Neural cell (in vitro differentiated cells): Measurements from ENCODE around the gene KLHL22.

ENCODE experiments used
- CTCF ChIP-seq: fragments of 450-650 bp; IDR thresholded peaks from 2 replicates; pipeline ENCODE4 v1.5.1; 2014; ENCODE audit warnings: antibody characterized with exemption, mild to moderate bottlenecking, moderate library complexity; ENCODE audit not compliant: poor library complexity, severe bottlenecking
- EP300 ChIP-seq: fragments of 450-650 bp; conservative IDR thresholded peaks from 2 replicates; pipeline ENCODE4 v1.6.1; 2014; ENCODE audit warnings: antibody characterized with exemption, mild to moderate bottlenecking, moderate library complexity; ENCODE audit not compliant: poor library complexity, severe bottlenecking
- EZH2 ChIP-seq: fragments of 200-600, 300-800 bp; shearing (Covaris generic), sonication (generic); IDR thresholded peaks from 2 replicates; pipeline ENCODE4 v1.6.1; 2014; ENCODE audit warnings: antibody characterized with exemption, low read length, borderline replicate concordance, mild to moderate bottlenecking; ENCODE audit not compliant: insufficient read depth, poor library complexity, severe bottlenecking
- MXI1 ChIP-seq: fragments of 450-650 bp; conservative IDR thresholded peaks from 2 replicates; pipeline ENCODE4 v1.6.1; 2014; ENCODE audit warnings: antibody characterized with exemption, mild to moderate bottlenecking; ENCODE audit not compliant: poor library complexity, severe bottlenecking
- POLR2AphosphoS5 ChIP-seq: IDR thresholded peaks from 2 replicates; pipeline ENCODE4 v1.6.1; 2012
- RAD21 ChIP-seq: fragments of 450-650 bp; conservative IDR thresholded peaks from 2 replicates; pipeline ENCODE4 v1.6.1; 2014; ENCODE audit warnings: antibody characterized with exemption, mild to moderate bottlenecking, moderate library complexity
- SMC3 ChIP-seq: fragments of 450-650 bp; conservative IDR thresholded peaks from 2 replicates; pipeline ENCODE4 v1.6.1; 2014; ENCODE audit warnings: antibody characterized with exemption, mild to moderate bottlenecking, moderate library complexity; ENCODE audit not compliant: poor library complexity
- TAF1 ChIP-seq: IDR thresholded peaks from 2 replicates; pipeline ENCODE4 v1.6.1; 2012; ENCODE audit warnings: low read depth
- TF ChIP-seq, protein P1 (sequence below): IDR thresholded peaks from 2 replicates; pipeline ENCODE4 v1.6.1; 2012; ENCODE audit warnings: borderline replicate concordance

DNA sequence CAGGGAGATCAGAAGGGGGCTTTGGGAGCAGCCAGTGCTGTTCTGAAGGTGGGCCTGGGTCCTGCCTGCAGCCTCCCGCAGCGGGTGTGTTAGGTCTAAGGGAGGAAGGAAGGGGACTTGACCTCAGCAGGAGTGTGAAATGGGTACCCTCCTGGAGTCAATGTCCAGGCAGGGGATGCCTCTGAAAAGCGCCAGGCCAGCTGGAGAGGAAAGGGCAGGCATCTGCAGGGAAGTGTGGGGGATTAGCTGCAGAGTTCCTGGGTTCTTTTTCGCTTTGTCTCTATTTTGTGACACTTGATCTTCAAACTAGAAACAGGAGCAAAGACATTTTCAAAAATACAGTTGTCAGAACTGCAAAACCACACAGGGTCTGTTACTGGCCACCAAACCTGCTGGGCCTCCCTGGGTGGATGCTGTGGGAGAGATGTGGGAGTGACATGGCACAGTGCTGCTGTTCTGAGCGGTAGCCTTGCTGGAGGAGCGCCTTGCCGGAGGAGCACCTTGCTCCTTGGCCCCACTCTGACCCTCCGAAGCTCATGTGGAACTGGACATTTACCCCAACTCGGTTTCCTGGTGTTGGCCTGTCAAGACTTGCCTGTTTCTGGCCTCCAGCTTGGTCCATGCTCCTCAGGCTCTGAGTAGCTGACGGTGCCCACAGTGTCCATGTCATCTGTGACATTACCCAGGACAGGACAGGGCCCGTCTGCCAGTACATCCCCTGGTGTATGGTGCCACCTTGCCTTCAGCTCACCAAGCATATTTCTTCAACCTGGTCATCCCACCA, 37.7 kb upstream of the KLHL22 start:
- TF ChIP-seq POLR2AphosphoS5 (no peak), CTCF (no peak), SMC3 (no peak), EP300 (no peak), RAD21 (no peak), EZH2 (no peak), TAF1 (no peak), MXI1 (no peak)
- TF ChIP-seq, protein P1, sequence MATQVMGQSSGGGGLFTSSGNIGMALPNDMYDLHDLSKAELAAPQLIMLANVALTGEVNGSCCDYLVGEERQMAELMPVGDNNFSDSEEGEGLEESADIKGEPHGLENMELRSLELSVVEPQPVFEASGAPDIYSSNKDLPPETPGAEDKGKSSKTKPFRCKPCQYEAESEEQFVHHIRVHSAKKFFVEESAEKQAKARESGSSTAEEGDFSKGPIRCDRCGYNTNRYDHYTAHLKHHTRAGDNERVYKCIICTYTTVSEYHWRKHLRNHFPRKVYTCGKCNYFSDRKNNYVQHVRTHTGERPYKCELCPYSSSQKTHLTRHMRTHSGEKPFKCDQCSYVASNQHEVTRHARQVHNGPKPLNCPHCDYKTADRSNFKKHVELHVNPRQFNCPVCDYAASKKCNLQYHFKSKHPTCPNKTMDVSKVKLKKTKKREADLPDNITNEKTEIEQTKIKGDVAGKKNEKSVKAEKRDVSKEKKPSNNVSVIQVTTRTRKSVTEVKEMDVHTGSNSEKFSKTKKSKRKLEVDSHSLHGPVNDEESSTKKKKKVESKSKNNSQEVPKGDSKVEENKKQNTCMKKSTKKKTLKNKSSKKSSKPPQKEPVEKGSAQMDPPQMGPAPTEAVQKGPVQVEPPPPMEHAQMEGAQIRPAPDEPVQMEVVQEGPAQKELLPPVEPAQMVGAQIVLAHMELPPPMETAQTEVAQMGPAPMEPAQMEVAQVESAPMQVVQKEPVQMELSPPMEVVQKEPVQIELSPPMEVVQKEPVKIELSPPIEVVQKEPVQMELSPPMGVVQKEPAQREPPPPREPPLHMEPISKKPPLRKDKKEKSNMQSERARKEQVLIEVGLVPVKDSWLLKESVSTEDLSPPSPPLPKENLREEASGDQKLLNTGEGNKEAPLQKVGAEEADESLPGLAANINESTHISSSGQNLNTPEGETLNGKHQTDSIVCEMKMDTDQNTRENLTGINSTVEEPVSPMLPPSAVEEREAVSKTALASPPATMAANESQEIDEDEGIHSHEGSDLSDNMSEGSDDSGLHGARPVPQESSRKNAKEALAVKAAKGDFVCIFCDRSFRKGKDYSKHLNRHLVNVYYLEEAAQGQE, result no peak
